Activated naive CD8-positive, alpha-beta T cell treated with anti-CD3 and anti-CD28 coated beads, Interleukin-2, amount 50 U/mL, for 16 hours (primary cell): Measurements from ENCODE around the gene PPP1R3A.

Source experiments
- DNase-seq: peaks from one replicate; pipeline ENCODE4 v3.0.0-alpha.2; 2020; ENCODE audit warnings: low read depth, low spot score

PPP1R3A gene

GRCh38 chr7:113878394-113878992, 40.3 kb downstream of the PPP1R3A start:
- no peak for DNase-seq

GRCh38 chr7:113875224-113875623, 43.6 kb downstream of the PPP1R3A start:
- no peak for DNase-seq

GRCh38 chr7:113873554-113874151, 45.2 kb downstream of the PPP1R3A start:
- no peak for DNase-seq

GRCh38 chr7:113872981-113873380, 45.8 kb downstream of the PPP1R3A start:
- DNase-seq, result no peak

- no peak for DNase-seq
Measured at GRCh38 chr7:113867325-113867724, 51.5 kb downstream of the PPP1R3A start.

GRCh38 chr7:113856010-113856409, 62.8 kb downstream of the PPP1R3A start:
- no peak for DNase-seq

GRCh38 chr7:113840954-113841353, 77.9 kb downstream of the PPP1R3A start:
- no peak for DNase-seq

- no peak for DNase-seq
Measured at GRCh38 chr7:113835367-113835766, 83.4 kb downstream of the PPP1R3A start.

- DNase-seq, result no peak
Measured at GRCh38 chr7:113832196-113832745, 86.5 kb downstream of the PPP1R3A start.

- DNase-seq, result no peak
Measured at GRCh38 chr7:113831556-113831955, 87.3 kb downstream of the PPP1R3A start.

- DNase-seq, result no peak
Measured at GRCh38 chr7:113828581-113828980, 90.2 kb downstream of the PPP1R3A start.
